NCI-H128 (cell line): ENCODE measurements around the gene NBL1.

Source experiments
- DNase-seq: peaks from one replicate; lab custom pipeline; 2025; ENCODE audit not compliant: unreplicated experiment; lab: John Stamatoyannopoulos, UW

NBL1 gene

GRCh38 chr1:19645411-19646251, 1.5 kb downstream of the NBL1 start:
- DNase-seq: no peak

DNA sequence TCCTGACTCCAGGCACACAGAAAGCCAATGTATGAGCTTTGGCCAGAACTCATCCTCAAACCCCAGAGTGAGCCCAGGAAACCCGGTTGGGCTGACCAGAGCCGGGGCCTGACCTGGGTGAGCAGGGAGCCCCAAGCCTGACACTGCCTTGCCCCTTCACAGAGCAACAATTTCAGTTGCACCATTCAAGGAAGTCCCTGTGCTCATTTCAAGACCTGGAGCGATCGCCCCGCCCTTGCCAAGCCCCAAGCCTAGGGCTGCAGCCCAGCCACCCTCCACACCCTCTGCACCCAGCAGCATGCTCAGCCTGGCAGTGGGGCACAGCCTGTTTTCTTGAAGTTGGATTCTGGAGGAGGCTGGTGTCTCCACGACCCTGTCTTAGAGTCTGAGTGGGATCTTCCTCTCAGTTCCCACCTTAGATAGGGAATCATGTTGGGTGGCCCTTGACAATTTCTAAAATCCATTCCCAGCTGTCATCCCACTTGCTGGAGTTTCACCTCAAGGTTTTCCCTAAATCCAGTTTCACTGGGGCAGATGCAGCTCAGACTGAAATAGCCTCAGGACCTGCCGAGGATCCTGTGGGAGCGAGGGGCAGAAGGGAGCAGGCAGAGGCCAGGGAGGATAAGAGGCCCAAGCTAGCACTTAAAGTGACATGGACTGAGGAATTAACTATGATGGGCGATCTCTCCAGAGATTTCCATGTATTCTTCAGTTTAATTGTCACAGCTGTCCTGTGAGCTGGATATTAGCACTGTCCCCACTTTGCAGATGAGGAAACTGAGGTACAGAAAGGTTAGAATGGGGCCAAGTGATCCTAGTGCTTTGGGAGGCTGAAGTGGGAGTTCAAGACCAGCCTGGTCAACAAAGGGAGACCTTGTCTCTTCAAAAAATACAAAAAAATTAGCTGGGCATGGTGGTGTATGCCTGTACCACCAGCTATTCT, 2.5 kb downstream of the NBL1 start:
- no peak for DNase-seq

DNA sequence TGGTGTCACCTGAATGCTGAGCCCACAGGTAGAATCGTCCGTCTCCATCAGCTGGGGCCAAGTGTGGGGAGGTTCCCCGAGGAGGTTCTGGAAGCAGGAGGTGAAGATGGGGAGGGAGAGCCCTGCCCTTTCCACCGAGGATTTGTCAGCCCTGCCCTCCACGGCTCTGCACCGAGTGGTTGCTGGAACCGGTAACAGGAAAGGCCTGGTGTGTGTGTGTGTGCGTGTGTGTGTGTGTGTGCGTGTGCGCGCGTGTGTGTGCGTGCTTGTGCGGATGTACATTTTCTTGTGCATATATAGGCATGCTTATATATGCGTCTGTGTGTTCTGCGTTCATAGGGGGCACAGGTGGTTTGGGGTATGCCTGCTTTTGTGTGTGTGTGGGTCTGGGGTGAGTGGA, 3.5 kb downstream of the NBL1 start:
- DNase-seq: no peak

- DNase-seq: no peak
Observed at GRCh38 chr1:19648239-19648638, 4.1 kb downstream of the NBL1 start.

- DNase-seq: no peak
Observed at GRCh38 chr1:19648689-19649088, 4.6 kb downstream of the NBL1 start.

- no peak for DNase-seq
Observed at GRCh38 chr1:19650416-19651140, 6.5 kb downstream of the NBL1 start.

- DNase-seq: no peak
Observed at GRCh38 chr1:19651141-19651737, 7.1 kb downstream of the NBL1 start.

GRCh38 chr1:19654386-19654785, 10.3 kb downstream of the NBL1 start:
- no peak for DNase-seq

GRCh38 chr1:19654886-19655717, 11.0 kb downstream of the NBL1 start:
- DNase-seq: no peak

- DNase-seq: no peak
Observed at GRCh38 chr1:19655718-19656080, 11.6 kb downstream of the NBL1 start.

DNA sequence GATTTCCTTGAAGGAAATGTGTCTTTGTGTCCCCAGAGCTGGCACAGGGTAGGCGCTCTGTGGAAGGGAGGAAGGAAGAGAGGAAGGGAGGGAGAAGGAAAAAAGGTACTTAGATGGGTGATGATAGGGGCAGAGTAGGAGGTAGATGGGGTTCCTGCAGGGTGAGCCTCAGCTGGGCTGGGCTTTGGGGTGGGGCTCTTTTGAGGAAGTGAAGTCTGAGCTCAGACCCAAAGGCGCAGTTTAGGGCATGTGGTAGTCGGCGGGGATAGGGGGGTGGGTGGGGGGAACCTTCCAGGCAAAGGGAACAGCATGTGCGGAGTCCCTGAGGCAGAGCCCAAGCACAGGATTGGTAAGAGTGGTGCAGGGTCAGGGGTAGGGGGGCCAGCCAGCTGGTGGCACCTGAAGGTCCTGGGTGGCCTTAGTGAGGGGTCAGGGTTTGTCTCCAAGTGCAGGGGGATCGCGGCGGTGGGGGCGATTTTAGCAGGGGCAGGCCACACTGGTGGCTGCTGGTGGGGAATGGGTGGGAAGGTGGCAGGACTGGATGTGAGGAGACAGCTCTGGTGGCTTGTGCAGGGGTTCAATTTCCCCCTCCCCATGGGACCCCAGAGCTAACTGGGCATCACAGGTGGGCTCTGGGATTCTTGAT, 12.1 kb downstream of the NBL1 start:
- DNase-seq: no peak

DNA sequence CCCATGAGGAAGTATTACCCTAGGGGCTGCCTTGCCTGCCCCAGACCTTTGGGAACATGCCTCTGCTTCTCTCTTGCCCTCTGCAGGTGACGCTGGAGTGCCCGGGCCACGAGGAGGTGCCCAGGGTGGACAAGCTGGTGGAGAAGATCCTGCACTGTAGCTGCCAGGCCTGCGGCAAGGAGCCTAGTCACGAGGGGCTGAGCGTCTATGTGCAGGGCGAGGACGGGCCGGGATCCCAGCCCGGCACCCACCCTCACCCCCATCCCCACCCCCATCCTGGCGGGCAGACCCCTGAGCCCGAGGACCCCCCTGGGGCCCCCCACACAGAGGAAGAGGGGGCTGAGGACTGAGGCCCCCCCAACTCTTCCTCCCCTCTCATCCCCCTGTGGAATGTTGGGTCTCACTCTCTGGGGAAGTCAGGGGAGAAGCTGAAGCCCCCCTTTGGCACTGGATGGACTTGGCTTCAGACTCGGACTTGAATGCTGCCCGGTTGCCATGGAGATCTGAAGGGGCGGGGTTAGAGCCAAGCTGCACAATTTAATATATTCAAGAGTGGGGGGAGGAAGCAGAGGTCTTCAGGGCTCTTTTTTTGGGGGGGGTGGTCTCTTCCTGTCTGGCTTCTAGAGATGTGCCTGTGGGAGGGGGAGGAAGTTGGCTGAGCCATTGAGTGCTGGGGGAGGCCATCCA, 12.8 kb downstream of the NBL1 start:
- DNase-seq: no peak

DNA sequence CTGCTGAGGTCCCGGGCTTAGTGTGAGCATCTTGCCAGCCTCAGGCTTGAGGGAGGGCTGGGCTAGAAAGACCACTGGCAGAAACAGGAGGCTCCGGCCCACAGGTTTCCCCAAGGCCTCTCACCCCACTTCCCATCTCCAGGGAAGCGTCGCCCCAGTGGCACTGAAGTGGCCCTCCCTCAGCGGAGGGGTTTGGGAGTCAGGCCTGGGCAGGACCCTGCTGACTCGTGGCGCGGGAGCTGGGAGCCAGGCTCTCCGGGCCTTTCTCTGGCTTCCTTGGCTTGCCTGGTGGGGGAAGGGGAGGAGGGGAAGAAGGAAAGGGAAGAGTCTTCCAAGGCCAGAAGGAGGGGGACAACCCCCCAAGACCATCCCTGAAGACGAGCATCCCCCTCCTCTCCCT, 13.4 kb downstream of the NBL1 start:
- no peak for DNase-seq

DNA sequence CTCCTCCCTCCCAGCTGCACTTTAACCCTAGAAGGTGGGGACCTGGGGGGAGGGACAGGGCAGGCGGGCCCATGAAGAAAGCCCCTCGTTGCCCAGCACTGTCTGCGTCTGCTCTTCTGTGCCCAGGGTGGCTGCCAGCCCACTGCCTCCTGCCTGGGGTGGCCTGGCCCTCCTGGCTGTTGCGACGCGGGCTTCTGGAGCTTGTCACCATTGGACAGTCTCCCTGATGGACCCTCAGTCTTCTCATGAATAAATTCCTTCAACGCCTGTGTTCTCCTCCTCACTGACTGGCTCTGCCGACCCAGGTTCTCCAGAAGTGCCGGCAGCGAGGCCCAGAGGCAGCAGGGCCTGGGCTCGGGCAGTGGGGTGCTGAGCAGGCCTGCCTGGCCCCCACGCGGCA, 14.1 kb downstream of the NBL1 start:
- DNase-seq: no peak

DNA sequence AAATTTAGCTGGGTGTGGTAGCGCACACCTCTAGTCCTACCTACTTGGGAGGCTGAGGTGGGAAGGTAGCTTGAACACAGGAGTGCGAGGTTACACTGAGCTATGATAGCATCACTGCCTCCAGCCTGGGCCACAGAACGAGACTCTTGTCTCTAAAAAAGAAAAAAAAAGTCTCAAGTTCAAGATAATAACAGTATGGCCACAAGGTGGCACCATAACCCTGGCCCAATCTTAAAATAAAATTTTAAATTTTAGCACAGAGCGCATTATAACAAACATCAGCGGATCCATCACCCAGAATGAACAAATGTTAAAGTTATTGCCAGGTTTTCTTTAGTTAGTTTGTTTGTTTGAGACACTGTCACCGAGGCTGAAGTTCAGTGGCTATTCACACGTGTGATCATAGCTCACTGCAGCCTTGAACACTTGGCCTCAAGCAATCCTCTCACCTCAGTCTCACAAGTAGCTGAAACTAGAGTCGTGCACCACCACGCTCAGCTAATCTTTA, 17.7 kb downstream of the NBL1 start:
- no peak for DNase-seq

GRCh38 chr1:19662313-19662712, 18.2 kb downstream of the NBL1 start:
- no peak for DNase-seq

DNA sequence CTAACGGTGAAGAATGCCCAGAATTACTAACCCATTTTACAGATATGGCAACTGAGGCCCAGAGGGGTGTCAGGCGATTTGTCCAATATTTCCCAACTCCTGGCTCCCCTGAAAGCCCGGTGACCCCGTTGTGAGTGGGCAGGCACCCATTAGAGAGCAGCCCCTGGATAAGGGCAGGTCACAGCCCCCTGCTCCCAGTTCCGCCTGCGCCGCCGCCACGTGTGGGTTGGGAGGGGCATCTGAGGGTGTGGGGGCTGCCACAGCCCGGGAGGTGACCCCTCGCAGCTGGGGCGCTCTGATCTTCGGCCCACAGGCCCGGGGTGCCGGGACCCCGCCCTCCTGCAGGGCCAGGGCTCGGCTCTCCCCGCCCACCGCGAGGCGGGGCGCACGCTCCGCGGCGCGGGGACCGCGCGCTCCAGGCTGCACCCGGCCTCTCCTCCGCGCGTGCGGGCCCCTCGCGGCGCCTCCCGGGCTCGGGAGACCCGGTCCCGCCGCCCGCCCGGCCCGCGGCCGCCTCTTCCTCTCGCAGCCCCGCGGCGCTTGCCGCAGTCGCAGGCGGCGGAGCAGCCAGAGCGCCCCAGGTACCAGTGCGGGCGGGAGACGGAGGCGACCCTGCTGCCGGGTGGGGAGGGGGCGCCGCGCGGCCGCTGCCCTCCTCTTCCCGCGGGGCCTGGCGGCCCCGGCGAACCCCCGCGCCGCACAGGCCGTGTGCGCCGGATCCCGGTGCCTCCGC, 20.5 kb downstream of the NBL1 start, which contains the start of gene HTR6:
TSS of gene HTR6 (plus strand) at position 423 of the 733 bp plus-strand sequence. CDS start 879 bp downstream, outside the sequence.
- no peak for DNase-seq

- no peak for DNase-seq
Observed at GRCh38 chr1:19665186-19665495, 21.0 kb downstream of the NBL1 start.
